Body of pancreas (tissue), 4 donors: Measurements from ENCODE around the gene DBF4B. TPM values are rescaled to one million over a fixed set of nuclear protein-coding genes. Genes with fewer than 3 reads are reported as not detected.

Source experiments
- ATAC-seq: fragments of 150-250 bp; one replicate; pipeline ENCODE4 v1.9.1; 2016
- DNase-seq, 4 donors: peaks; one replicate each; pipeline ENCODE4 v3.0.0-alpha.2; 2019
- H3K27ac ChIP-seq, 4 donors: fragments of 200-600 bp; sonication (generic); 1 replicate in 3 of 4; 2 replicates in 1 of 4; pipeline versions ENCODE4 v1.5.1 to v1.6.1; 2016 to 2019; ENCODE audit warnings: mild to moderate bottlenecking in 1 of 4, mixed read lengths in 1 of 4, moderate library complexity in 1 of 4
- H3K27me3 ChIP-seq, 2 donors: fragments of 200-600 bp; sonication (generic); one replicate each; pipeline ENCODE4 v1.6.0; 2016; ENCODE audit warnings: mild to moderate bottlenecking in 1 of 2
- H3K36me3 ChIP-seq, 2 donors: fragments of 200-600 bp; sonication (generic); replicated peaks in 1 of 2; 2 replicates each; pipeline ENCODE4 v1.5.1; 2016; ENCODE audit warnings: low read depth in 2 of 2; ENCODE audit not compliant: insufficient read depth in 1 of 2
- H3K4me1 ChIP-seq: fragments of 200-600 bp; sonication (generic); one replicate; pipeline ENCODE4 v1.6.0; 2016
- H3K4me3 ChIP-seq, 2 donors: fragments of 200-600 bp; sonication (generic); 1 replicate in 1 of 2; 2 replicates in 1 of 2; pipeline ENCODE4 v1.5.1; 2016 to 2019
- H3K9me3 ChIP-seq, 3 donors: fragments of 200-600 bp; sonication (generic); 1 replicate in 2 of 3; 2 replicates in 1 of 3; pipeline ENCODE4 v1.5.1; 2016
- CTCF ChIP-seq, 7 experiments: fragments of 450-650 bp in 4 of 7; fragments of 200-600 bp in 3 of 7; sonication (generic) in 3 of 7; IDR thresholded peaks; one replicate each; pipeline ENCODE4 v1.5.1; 2016 to 2019; ENCODE audit warnings: antibody characterized with exemption in 7 of 7
- POLR2A ChIP-seq, 3 donors: fragments of 450-650 bp; IDR thresholded peaks; one replicate each; pipeline ENCODE4 v1.6.1; 2016; ENCODE audit warnings: antibody characterized with exemption in 3 of 3, mild to moderate bottlenecking in 2 of 3
- WGBS, 2 donors: methylation state at CpG; one replicate each; pipeline ENCODE4 v1.1.5; 2017; 5-methylcytosine and 5-hydroxymethylcytosine counted together
- intact Hi-C: fragments of 100-400 bp; cut with DNase I; formaldehyde crosslinking; loops from one replicate; pipeline ENCODE4 v1.15.1; 2023
- total RNA-seq, 2 donors: library from RNA; depleted of rRNA; stranded (reverse); fragments of >200 nt; gene quantifications; one replicate each; pipeline ENCODE4 v1.1.0, GENCODE V29; 2016

Gene DBF4B
- total RNA-seq, 2 donors from 2014 or later = 2.0 to 3.4 TPM

GRCh38 chr17:44769647-44770084, 61.2 kb downstream of the DBF4B start:
- WGBS, 2 donors = 25 to 64% methylated on average over 4 to 15 of the region's 15 CpGs
- Histone ChIP-seq H3K4me3 (no peak overlapping the region), H3K9me3 (no peaks in the 10 kb centered on the region), H3K27me3 (no peaks in the 10 kb centered on the region), H3K4me1 (peaks cover 5% of the 10 kb centered on the region), H3K27ac (no peak overlapping the region), H3K36me3 (no peaks in the 10 kb centered on the region)
- intact Hi-C loops = loop anchor here (5.0 to 10.0 kb wide), 3 partner anchors 98 to 335 kb away; no protein-coding TSS in a partner anchor
- no peak for DNase-seq
- TF ChIP-seq POLR2A (IDR thresholded peaks at IDR 0.05) = no peak
- no peak for TF ChIP-seq CTCF (IDR thresholded peaks at IDR 0.05)
- no peak for ATAC-seq

GRCh38 chr17:44770166-44770925, 61.9 kb downstream of the DBF4B start:
- 64 to 67% methylated on average over 8 to 10 of the region's 11 CpGs for WGBS, 2 donors
- Histone ChIP-seq H3K27me3 (no peaks in the 10 kb centered on the region), H3K4me3 (no peak overlapping the region), H3K36me3 (no peaks in the 10 kb centered on the region), H3K4me1 (peaks cover 12% of the 10 kb centered on the region), H3K9me3 (no peaks in the 10 kb centered on the region), H3K27ac (no peak overlapping the region)
- intact Hi-C loops = loop anchor here (5.0 to 10.0 kb wide), 3 partner anchors 97 to 334 kb away; no protein-coding TSS in a partner anchor
- TF ChIP-seq POLR2A (IDR thresholded peaks at IDR 0.05) (no peak), CTCF (IDR thresholded peaks at IDR 0.05) (no peak)
- no peak for DNase-seq
- no peak for ATAC-seq

- no peak overlapping the region for H3K27ac ChIP-seq
- peaks cover 24% of the 10 kb centered on the region for H3K4me1 ChIP-seq
- H3K9me3 ChIP-seq = no peaks in the 10 kb centered on the region
- intact Hi-C loops = loop anchor here (5.0 to 10.0 kb wide), 3 partner anchors 95 to 332 kb away; no protein-coding TSS in a partner anchor
- ATAC-seq (no peak), DNase-seq (no peak)
- TF ChIP-seq POLR2A (IDR thresholded peaks at IDR 0.05) (no peak), CTCF (IDR thresholded peaks at IDR 0.05) (no peak)
- no peaks in the 10 kb centered on the region for H3K27me3 ChIP-seq
- no peaks in the 10 kb centered on the region for H3K36me3 ChIP-seq
- H3K4me3 ChIP-seq = no peak overlapping the region
- WGBS, 2 donors = 41% methylated on average over 11 to 20 of the region's 21 CpGs
Measured at GRCh38 chr17:44772308-44773045, 64.0 kb downstream of the DBF4B start.

GRCh38 chr17:44773140-44773539, 64.7 kb downstream of the DBF4B start:
- Histone ChIP-seq H3K27me3 (no peaks in the 10 kb centered on the region), H3K9me3 (no peaks in the 10 kb centered on the region), H3K4me1 (peaks cover 24% of the 10 kb centered on the region), H3K27ac (no peak overlapping the region), H3K4me3 (no peak overlapping the region), H3K36me3 (no peaks in the 10 kb centered on the region)
- ATAC-seq (no peak), DNase-seq (no peak)
- intact Hi-C loops = loop anchor here (5.0 to 10.0 kb wide), 3 partner anchors 94 to 332 kb away; no protein-coding TSS in a partner anchor
- 40 to 51% methylated on average over 1 to 6 of the region's 6 CpGs for WGBS, 2 donors
- no peak for TF ChIP-seq CTCF (IDR thresholded peaks at IDR 0.05)
- TF ChIP-seq POLR2A (IDR thresholded peaks at IDR 0.05) = no peak
